Astrocyte (in vitro differentiated cells and primary cell): ENCODE measurements around the gene ANO2.

Source experiments
- CTCF ChIP-seq: IDR thresholded peaks from 2 replicates; pipeline ENCODE4 v1.5.1; 2011; ENCODE audit warnings: low read depth, mild to moderate bottlenecking, inconsistent platforms, low read length, moderate library complexity; ENCODE audit not compliant: insufficient read depth
- EZH2 ChIP-seq: IDR thresholded peaks from 2 replicates; pipeline ENCODE4 v1.6.1; 2012; ENCODE audit warnings: mild to moderate bottlenecking, low read length, inconsistent platforms; ENCODE audit not compliant: insufficient read depth

GRCh38 chr12:5797661-5798060 lies 147.4 kb downstream of the ANO2 start:
- TF ChIP-seq CTCF, result no peak
- no peak for TF ChIP-seq EZH2
